Activated gamma-delta T cell treated with Interleukin-2 at 50 U/mL for 16 hours (primary cell): ENCODE results near the gene AK1.
A peak's percentile ranks its signal among the peaks of the same experiment; 100 is the strongest.
"Not testable (repeated sequence)": the region's sequence is repeated elsewhere in the genome, so short reads cannot be mapped to it uniquely, and the experiment has no call there.

Source experiments
- DNase-seq: peaks from one replicate; pipeline ENCODE4 v3.0.0-alpha.2; 2020

AK1 gene

GRCh38 chr9:127881715-127882114 lies 4.2 kb upstream of the AK1 start:
- DNase-seq = not testable (repeated sequence)

- DNase-seq = no peak
Measured at GRCh38 chr9:127880143-127880542, 2.7 kb upstream of the AK1 start.

GRCh38 chr9:127878652-127879390 lies 1.3 kb upstream of the AK1 start:
- DNase-seq = no peak

- no peak for DNase-seq
Measured at GRCh38 chr9:127878001-127878651, 651 bp upstream of the AK1 start.

GRCh38 chr9:127876764-127877562 lies 512 bp downstream of the AK1 start:
- no peak for DNase-seq

GRCh38 chr9:127876026-127876763 lies 1.3 kb downstream of the AK1 start:
- DNase-seq = no peak

GRCh38 chr9:127875306-127875966 lies 2.0 kb downstream of the AK1 start:
- DNase-seq = no peak

- DNase-seq = no peak
Measured at GRCh38 chr9:127874301-127875221, 2.9 kb downstream of the AK1 start.

- no peak for DNase-seq
Measured at GRCh38 chr9:127873886-127874285, 3.6 kb downstream of the AK1 start.

GRCh38 chr9:127873223-127873691 lies 4.2 kb downstream of the AK1 start:
- no peak for DNase-seq

GRCh38 chr9:127872369-127873222 lies 4.9 kb downstream of the AK1 start:
- DNase-seq = no peak

GRCh38 chr9:127871531-127871930 lies 5.9 kb downstream of the AK1 start:
- DNase-seq = no peak

- no peak for DNase-seq
Measured at GRCh38 chr9:127870887-127871286, 6.6 kb downstream of the AK1 start.

GRCh38 chr9:127870153-127870491 lies 7.4 kb downstream of the AK1 start:
- DNase-seq = not testable (repeated sequence)

GRCh38 chr9:127869310-127870152 lies 7.9 kb downstream of the AK1 start:
- peak; percentile 81 for DNase-seq

GRCh38 chr9:127868278-127868902 lies 9.1 kb downstream of the AK1 start:
- no peak for DNase-seq

GRCh38 chr9:127867356-127868277 lies 9.9 kb downstream of the AK1 start:
- no peak for DNase-seq

- DNase-seq = no peak
Measured at GRCh38 chr9:127866535-127866934, 10.9 kb downstream of the AK1 start.
